ENCODE data around the gene VWF. TPM values are rescaled to one million over a fixed set of nuclear protein-coding genes. Genes with fewer than 3 reads are reported as not detected.

The VWF gene
- total and polyA plus RNA-seq, 2 donors (not counting 1 experiment from before 2014, with no cell fraction given) = not detected

GRCh38 chr12:6167327-6168280 lies 43.1 kb upstream of the VWF start:
- Mint-ChIP-seq H3K9me3 (ENCODE audit: insufficient read depth) (no peaks in the 10 kb centered on the region), H3K27ac (peak overlapping the region; percentile 78), H3K4me1 (peaks cover 16% of the 10 kb centered on the region), H3K4me3 (peak overlapping the region; percentile 57), H3K27me3 (peaks cover under 1% of the 10 kb centered on the region)
- ATAC-seq (ENCODE audit: low read depth) (peak; percentile 75), DNase-seq (peak; percentile 71)
- POLR2A ChIA-PET = no interaction called here
- Histone ChIP-seq H3K4me3 (ENCODE audit: control extremely low read depth in 1 of 5, extremely low read depth in 1 of 5, insufficient read depth in 1 of 5, low read depth in 2 of 5, low read length in 4 of 5) (peak overlapping the region in 1 of 5 experiments; percentile 1), H3K79me2 (ENCODE audit: control insufficient read depth, insufficient read depth, low read length) (no peaks in the 10 kb centered on the region), H4K20me1 (ENCODE audit: control insufficient read depth, insufficient read depth, low read length, poor library complexity, severe bottlenecking) (no peaks in the 10 kb centered on the region), H3K9me3 (ENCODE audit: control extremely low read depth in 1 of 3, control insufficient read depth in 2 of 3, insufficient read depth in 1 of 3, low read length in 2 of 3) (peaks cover 0 to 7% (median 0%) of the 10 kb centered on the region in 3 donors), H3K27ac (ENCODE audit: low read length in 2 of 2) (peak overlapping the region; percentile 48 to 57), H2AFZ (ENCODE audit: insufficient read depth, low read depth, low read length, poor library complexity, severe bottlenecking) (peak overlapping the region; percentile 36), H3K36me3 (replicated peaks in 1 of 2; ENCODE audit: control extremely low read depth in 1 of 2, control insufficient read depth in 1 of 2, extremely low read depth in 1 of 2, insufficient read depth in 2 of 2, low read length in 1 of 2) (no peaks in the 10 kb centered on the region), H3K9ac (ENCODE audit: low read length) (no peak overlapping the region), H3K4me2 (replicated peaks; ENCODE audit: low read depth, low read length, poor library complexity, severe bottlenecking) (peak overlapping the region; percentile 31), H3K27me3 (replicated peaks in 1 of 4; ENCODE audit: control extremely low read depth in 1 of 4, control insufficient read depth in 3 of 4, insufficient read depth in 4 of 4, low read length in 3 of 4) (no peaks in the 10 kb centered on the region), H3K4me1 (ENCODE audit: control insufficient read depth in 2 of 2, insufficient read depth in 2 of 2, low read length in 2 of 2) (peaks cover 15 to 17% of the 10 kb centered on the region in 2 donors)
- TF ChIP-seq CTCF (IDR thresholded peaks at IDR 0.05) (no peak), EZH2 (IDR thresholded peaks at IDR 0.05; ENCODE audit: borderline replicate concordance, insufficient read depth, low read depth, low read length, poor library complexity, severe bottlenecking) (no peak)
- intact Hi-C loops (cut with micrococcal nuclease) = no loop called here
- CTCF ChIA-PET = interaction anchor here (0.6 kb wide), 1 partner anchor 94 kb away, joined by 3 read pairs; no protein-coding TSS in a partner anchor
- WGBS (ENCODE audit: insufficient coverage) = 24% methylated on average over 15 of the region's 17 CpGs

- DNase-seq (no peak), ATAC-seq (ENCODE audit: low read depth) (no peak)
- Mint-ChIP-seq H3K27ac (no peak overlapping the region), H3K27me3 (no peaks in the 10 kb centered on the region), H3K4me3 (no peak overlapping the region), H3K4me1 (peaks cover 16% of the 10 kb centered on the region), H3K9me3 (ENCODE audit: insufficient read depth) (no peaks in the 10 kb centered on the region)
- POLR2A ChIA-PET = no interaction called here
- H4K20me1 ChIP-seq (ENCODE audit: control insufficient read depth, insufficient read depth, low read length, poor library complexity, severe bottlenecking) = no peaks in the 10 kb centered on the region
- H3K4me2 ChIP-seq (replicated peaks; ENCODE audit: low read depth, low read length, poor library complexity, severe bottlenecking) = peak overlapping the region; percentile 31
- peak overlapping the region in 1 of 2 donors; percentile 48 for H3K27ac ChIP-seq (ENCODE audit: low read length in 2 of 2)
- H3K27me3 ChIP-seq (replicated peaks in 1 of 4; ENCODE audit: control extremely low read depth in 1 of 4, control insufficient read depth in 3 of 4, insufficient read depth in 4 of 4, low read length in 3 of 4) = no peaks in the 10 kb centered on the region
- no peak overlapping the region for H3K9ac ChIP-seq (ENCODE audit: low read length)
- CTCF ChIA-PET = no interaction called here
- H3K9me3 ChIP-seq (ENCODE audit: control extremely low read depth in 1 of 3, control insufficient read depth in 2 of 3, insufficient read depth in 1 of 3, low read length in 2 of 3) = peaks cover 0 to 7% (median 0%) of the 10 kb centered on the region in 3 donors
- H3K36me3 ChIP-seq (replicated peaks in 1 of 2; ENCODE audit: control extremely low read depth in 1 of 2, control insufficient read depth in 1 of 2, extremely low read depth in 1 of 2, insufficient read depth in 2 of 2, low read length in 1 of 2) = no peaks in the 10 kb centered on the region
- no peak overlapping the region for H3K4me3 ChIP-seq (ENCODE audit: control extremely low read depth in 1 of 5, extremely low read depth in 1 of 5, insufficient read depth in 1 of 5, low read depth in 2 of 5, low read length in 4 of 5)
- H3K4me1 ChIP-seq (ENCODE audit: control insufficient read depth in 2 of 2, insufficient read depth in 2 of 2, low read length in 2 of 2) = peaks cover 15 to 17% of the 10 kb centered on the region in 2 donors
- H2AFZ ChIP-seq (ENCODE audit: insufficient read depth, low read depth, low read length, poor library complexity, severe bottlenecking) = peak overlapping the region; percentile 32
- intact Hi-C loops (cut with micrococcal nuclease) = no loop called here
- H3K79me2 ChIP-seq (ENCODE audit: control insufficient read depth, insufficient read depth, low read length) = no peaks in the 10 kb centered on the region
- no peak for TF ChIP-seq EZH2 (IDR thresholded peaks at IDR 0.05; ENCODE audit: borderline replicate concordance, insufficient read depth, low read depth, low read length, poor library complexity, severe bottlenecking)
- TF ChIP-seq CTCF (IDR thresholded peaks at IDR 0.05) = no peak
- 56% methylated on average over 6 of the region's 6 CpGs for WGBS (ENCODE audit: insufficient coverage)
Measured at GRCh38 chr12:6166808-6167207, 42.3 kb upstream of the VWF start.
